C1 segment of cervical spinal cord (tissue), 14 donors: ENCODE results near the gene CCDC85B.

Experiments used
- DNase-seq, 14 donors: peaks; one replicate each; lab custom pipeline; 2025; lab: John Stamatoyannopoulos, UW

CCDC85B gene

GRCh38 chr11:65928667-65929066, 38.2 kb downstream of the CCDC85B start:
- no peak for DNase-seq

- DNase-seq, result no peak
These were observed 41.5 kb downstream of the CCDC85B start for GRCh38 chr11:65931773-65932557.

- no peak for DNase-seq
These were observed 42.1 kb downstream of the CCDC85B start for GRCh38 chr11:65932558-65932919.

GRCh38 chr11:65934014-65934413, 43.5 kb downstream of the CCDC85B start:
- DNase-seq, result peak in 1 of 14 donors; percentile 14

GRCh38 chr11:65937766-65938165, 47.3 kb downstream of the CCDC85B start:
- DNase-seq, result no peak
